HG03097 (cell line): ENCODE data around the gene TECPR2.
A peak's percentile ranks its signal among the peaks of the same experiment; 100 is the strongest.
"Not testable (repeated sequence)": the region's sequence is repeated elsewhere in the genome, so short reads cannot be mapped to it uniquely, and the experiment has no call there.

Experiments used
- ATAC-seq: cut with Tn5 transposase; IDR thresholded peaks from one replicate; pipeline ENCODE4 v1.9.1; 2021; ENCODE audit not compliant: unreplicated experiment, low FRiP score

The TECPR2 gene

GRCh38 chr14:102329381-102329780, 33.4 kb upstream of the TECPR2 start:
- ATAC-seq = not testable (repeated sequence)

GRCh38 chr14:102330806-102331205, 31.9 kb upstream of the TECPR2 start:
- ATAC-seq = no peak

GRCh38 chr14:102333390-102333789, 29.4 kb upstream of the TECPR2 start:
- ATAC-seq = no peak

DNA sequence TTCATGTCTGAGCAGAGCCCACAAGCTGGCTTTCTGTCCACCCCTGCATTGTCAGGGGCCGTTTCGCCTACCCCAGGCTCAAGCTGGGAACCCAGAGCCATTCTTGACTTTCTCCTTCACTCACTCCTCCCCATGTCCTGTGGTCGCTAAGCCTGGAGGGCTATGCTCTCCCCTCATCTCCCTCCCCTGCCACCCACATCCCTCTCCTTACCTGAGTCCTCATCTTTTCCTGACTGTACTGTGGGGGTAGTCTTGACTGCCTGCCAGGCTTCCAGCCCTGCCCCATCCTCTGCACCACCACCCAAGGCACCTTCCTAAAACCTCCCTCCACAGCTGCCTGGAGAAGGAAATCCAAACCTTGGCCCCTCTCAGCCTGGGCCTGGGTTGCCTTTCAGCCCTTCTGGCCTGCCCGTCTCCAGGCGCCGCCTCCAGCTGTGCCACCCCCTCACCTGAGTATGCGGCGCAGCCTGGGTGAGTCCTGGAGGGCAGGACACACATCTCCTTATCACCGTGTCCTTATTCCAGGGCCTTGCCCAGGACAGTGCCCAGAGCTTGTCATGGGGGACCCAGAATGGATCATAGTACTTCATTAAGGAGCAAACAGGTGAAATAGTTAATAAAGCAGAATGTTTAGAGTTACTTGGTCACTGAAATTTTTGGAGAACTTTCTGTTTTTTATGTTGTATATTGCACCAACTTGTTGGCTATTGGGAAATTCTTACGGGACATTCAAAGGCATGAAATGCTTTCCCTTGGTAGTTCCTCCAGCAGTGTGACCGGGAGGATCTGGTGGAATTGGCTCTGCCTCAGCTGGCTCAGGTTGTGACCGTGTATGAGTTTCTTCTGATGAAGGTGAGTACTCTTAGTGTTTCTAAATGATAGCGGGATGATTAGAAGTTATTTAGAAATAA, 28.7 kb upstream of the TECPR2 start:
- no peak for ATAC-seq

DNA sequence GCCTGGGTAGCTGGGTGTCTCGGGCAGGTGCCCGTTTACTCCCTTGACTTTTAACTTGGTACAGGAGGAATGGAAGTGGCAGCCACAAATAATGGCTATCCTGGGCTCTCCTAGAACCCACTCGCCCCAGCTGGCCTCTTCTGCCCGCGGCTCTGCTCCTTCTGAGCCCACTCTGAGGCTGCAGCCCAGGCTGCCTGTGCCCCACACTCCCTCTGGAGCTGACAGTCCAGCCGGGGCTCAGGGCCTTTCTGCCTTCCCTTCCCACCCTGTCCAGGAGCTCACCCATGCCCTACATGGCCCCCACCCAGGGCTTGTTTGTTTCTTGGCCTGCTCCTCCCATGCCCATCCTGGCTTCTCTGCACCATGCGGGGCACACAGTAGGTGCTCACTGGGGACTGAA, 27.6 kb upstream of the TECPR2 start:
- no peak for ATAC-seq

DNA sequence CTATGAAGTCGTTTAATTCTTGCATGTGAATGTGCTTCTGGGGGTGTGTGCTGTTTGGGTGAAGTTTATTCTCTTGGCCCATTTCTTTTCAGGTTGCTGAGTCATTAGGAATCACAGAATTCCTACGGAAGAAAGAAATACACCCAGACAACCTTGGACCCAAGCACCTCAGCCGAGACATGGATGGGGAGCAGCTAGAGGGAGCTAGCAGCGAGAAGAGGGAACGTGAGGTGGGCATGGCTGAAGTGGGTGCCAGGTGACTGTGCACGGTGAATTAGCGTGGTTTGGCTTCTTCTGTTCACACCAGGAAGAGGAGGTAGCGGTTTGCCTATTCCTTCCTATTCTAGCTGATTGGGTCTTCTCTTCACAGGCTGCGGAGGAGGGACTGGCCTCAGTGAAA, 24.0 kb upstream of the TECPR2 start:
- ATAC-seq = no peak

- no peak for ATAC-seq
Observed at GRCh38 chr14:102341566-102341965, 21.2 kb upstream of the TECPR2 start.

DNA sequence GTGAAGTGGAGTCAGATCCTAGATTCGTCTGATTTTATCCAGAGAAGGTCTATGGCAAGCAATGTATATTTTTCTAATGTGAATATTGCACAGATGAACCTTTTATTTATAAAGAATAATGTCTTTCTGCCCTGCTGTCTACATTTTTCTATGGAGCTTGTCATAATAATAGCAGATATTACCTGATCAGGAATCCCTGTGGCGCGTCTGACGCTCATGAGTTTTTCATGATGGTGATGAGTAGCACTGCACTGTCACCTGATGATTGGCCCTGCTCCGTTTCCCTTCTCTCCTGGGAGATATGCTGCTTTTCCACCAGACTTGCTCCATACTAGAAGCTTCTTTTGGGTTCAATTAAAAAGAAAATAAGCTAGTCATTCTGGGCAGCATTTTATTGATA, 20.5 kb upstream of the TECPR2 start:
- no peak for ATAC-seq

GRCh38 chr14:102344084-102344483, 18.7 kb upstream of the TECPR2 start:
- no peak for ATAC-seq

- no peak for ATAC-seq
Observed at GRCh38 chr14:102344485-102344884, 18.3 kb upstream of the TECPR2 start.

- no peak for ATAC-seq
Observed at GRCh38 chr14:102345232-102345631, 17.5 kb upstream of the TECPR2 start.

- ATAC-seq = no peak
Observed at GRCh38 chr14:102346645-102347044, 16.1 kb upstream of the TECPR2 start.

GRCh38 chr14:102348376-102348775, 14.4 kb upstream of the TECPR2 start:
- no peak for ATAC-seq

DNA sequence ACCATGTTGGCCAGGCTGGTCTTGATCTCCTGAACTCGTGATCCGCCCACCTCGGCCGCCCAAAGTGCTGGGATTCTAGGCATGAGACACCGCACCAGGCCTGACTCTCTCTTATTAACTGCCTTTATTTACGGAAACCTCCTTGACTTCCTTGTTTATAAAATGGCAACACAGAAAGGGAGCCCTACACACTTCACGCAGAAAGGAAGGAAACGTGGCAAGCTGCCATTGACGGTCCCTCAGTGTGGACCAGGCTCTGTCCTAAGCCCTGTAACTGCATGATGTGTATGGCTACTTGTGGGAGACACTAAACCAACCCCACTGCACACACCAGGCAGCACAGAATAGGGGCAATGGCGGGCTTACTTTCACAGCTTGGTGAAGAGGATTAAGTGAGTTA, 11.7 kb upstream of the TECPR2 start:
- no peak for ATAC-seq

- ATAC-seq = not testable (repeated sequence)
Observed at GRCh38 chr14:102351593-102351992, 11.1 kb upstream of the TECPR2 start.

- ATAC-seq = no peak
Observed at GRCh38 chr14:102352213-102352612, 10.5 kb upstream of the TECPR2 start.

GRCh38 chr14:102353126-102353619, 9.6 kb upstream of the TECPR2 start:
- ATAC-seq = no peak

- no peak for ATAC-seq
Observed at GRCh38 chr14:102356280-102356679, 6.5 kb upstream of the TECPR2 start.

DNA sequence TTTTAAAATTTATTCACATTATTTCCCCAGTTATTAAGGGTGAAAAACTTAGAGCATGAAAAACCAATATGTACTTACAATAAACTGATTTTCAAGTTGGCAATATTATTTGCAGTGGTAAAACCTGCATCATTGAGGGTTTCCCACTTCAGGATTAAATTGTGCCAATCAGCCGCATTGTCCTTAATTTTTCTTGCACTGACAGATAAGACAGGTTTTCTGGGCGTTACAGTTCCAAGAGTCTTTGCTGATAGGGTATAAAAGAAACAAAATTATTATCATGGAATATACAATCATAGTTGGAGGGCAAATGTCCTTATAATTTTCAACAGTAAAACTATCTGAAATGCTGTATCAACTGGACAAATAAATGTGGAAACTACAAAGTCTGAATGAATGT, 3.4 kb upstream of the TECPR2 start:
- ATAC-seq = no peak

GRCh38 chr14:102360388-102360787, 2.4 kb upstream of the TECPR2 start:
- ATAC-seq = no peak

- no peak for ATAC-seq
Observed at GRCh38 chr14:102362084-102362483, 657 bp upstream of the TECPR2 start.

DNA sequence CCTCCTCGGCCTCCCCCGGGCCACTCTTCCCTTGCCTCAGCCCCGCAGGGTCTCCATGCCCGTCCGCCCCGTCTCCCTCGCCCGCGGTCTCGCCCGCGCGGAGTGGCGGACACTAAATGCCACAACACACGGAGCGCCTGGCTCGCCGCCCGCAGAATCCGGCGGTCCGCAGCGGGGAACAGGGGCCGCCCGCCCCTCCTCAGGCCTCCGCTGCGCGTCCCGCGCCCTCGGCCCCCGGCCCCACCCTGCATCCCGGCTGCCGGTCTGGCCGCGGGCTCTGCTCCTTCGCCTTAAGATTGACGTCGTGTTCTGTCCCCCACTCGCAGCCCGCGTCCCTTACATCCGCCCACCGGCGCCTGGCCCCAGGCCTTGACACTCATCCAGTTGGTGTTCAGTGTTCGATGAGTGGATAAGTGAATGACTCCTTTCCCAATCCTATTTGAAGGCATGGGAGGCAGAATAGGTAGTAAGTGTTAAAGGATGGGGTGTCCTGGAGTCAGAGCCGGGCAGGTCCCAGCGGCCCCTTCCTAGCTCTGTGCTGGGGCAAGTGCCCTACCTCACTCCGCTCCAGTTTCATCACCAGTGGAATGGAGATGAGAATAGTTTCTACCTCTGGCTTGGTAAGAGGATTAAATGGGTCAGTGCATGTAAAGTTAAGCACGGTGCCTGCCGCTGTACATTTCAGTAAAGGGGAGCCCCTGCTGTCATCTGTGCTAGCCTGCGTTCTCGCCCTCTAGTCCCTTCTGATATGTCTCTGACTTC, 622 bp downstream of the TECPR2 start:
- ATAC-seq = peak; percentile 19
